GM13976 (cell line): ENCODE results near the gene IPO13.

ENCODE experiments used
- DNase-seq: peaks from one replicate; pipeline ENCODE4 v3.0.0; 2012; ENCODE audit warnings: low spot score
- in situ Hi-C: fragments of 300-500 bp; cut with MboI; formaldehyde crosslinking; loops from one replicate; pipeline ENCODE4 v1.12.0; 2022; ENCODE audit warnings: low sequenced_read_pairs, mixed read lengths, inconsistent platforms; ENCODE audit not compliant: unreplicated experiment
- TF ChIP-seq, protein P1 (sequence below): IDR thresholded peaks from 2 replicates; pipeline ENCODE4 v1.5.1; 2012; ENCODE audit warnings: borderline replicate concordance, mild to moderate bottlenecking; ENCODE audit not compliant: insufficient read depth; ENCODE audit errors: extremely low read depth, missing control alignments, control extremely low read depth

Gene IPO13

GRCh38 chr1:43904660-43905551 is 41.8 kb upstream of the IPO13 start:
- in situ Hi-C loops: no loop called here
- TF ChIP-seq, protein P1, sequence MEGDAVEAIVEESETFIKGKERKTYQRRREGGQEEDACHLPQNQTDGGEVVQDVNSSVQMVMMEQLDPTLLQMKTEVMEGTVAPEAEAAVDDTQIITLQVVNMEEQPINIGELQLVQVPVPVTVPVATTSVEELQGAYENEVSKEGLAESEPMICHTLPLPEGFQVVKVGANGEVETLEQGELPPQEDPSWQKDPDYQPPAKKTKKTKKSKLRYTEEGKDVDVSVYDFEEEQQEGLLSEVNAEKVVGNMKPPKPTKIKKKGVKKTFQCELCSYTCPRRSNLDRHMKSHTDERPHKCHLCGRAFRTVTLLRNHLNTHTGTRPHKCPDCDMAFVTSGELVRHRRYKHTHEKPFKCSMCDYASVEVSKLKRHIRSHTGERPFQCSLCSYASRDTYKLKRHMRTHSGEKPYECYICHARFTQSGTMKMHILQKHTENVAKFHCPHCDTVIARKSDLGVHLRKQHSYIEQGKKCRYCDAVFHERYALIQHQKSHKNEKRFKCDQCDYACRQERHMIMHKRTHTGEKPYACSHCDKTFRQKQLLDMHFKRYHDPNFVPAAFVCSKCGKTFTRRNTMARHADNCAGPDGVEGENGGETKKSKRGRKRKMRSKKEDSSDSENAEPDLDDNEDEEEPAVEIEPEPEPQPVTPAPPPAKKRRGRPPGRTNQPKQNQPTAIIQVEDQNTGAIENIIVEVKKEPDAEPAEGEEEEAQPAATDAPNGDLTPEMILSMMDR: no peak
- DNase-seq: no peak

- in situ Hi-C loops: no loop called here
- DNase-seq: no peak
- TF ChIP-seq, protein P1: no peak
Observed at GRCh38 chr1:43908226-43908625, 38.5 kb upstream of the IPO13 start.

DNA sequence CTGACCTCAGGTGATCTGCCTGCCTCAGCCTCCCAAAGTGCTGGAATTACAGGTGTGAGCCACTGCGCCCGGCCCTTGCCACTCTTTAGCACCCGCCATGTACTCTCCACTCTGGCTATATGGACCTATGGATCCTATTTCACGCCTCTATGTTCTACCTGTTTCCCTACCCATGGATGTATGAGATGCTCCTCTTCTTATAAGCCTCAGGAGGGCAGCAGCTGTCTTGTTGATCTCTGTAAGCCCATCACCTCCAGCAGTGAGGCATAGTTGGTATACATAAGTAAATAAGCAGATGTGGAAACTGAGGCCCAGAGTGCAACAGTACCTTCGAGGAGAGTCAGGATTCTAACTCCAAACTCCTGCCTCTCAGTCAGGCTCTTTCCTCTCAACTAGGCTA is 37.9 kb upstream of the IPO13 start:
- DNase-seq: no peak
- in situ Hi-C loops: no loop called here
- TF ChIP-seq, protein P1: no peak

DNA sequence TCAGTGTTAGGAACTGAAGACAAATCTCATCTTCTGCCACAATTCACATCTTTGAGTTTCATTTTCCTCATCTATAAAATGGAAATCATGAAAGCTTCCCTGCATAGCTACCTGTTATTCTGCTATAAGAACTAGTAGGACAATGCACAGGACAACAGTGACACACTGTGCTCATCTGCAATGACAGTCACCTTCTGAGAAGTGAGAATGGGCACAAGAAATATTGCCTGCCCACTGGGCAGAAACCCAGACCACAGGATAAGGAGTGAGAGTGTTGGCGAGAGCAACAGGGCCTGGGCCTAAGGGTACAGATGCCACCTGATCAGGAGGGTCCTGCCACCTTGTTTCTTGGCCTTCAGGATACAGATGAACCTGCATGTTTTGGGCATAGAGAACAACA is 36.4 kb upstream of the IPO13 start:
- in situ Hi-C loops: no loop called here
- no peak for DNase-seq

GRCh38 chr1:43912607-43913006 is 34.1 kb upstream of the IPO13 start:
- in situ Hi-C loops: no loop called here
- DNase-seq: no peak
- TF ChIP-seq, protein P1: no peak

More for the DNA sequence above, 36.4 kb upstream of the IPO13 start:
- TF ChIP-seq, protein P1: no peak

DNA sequence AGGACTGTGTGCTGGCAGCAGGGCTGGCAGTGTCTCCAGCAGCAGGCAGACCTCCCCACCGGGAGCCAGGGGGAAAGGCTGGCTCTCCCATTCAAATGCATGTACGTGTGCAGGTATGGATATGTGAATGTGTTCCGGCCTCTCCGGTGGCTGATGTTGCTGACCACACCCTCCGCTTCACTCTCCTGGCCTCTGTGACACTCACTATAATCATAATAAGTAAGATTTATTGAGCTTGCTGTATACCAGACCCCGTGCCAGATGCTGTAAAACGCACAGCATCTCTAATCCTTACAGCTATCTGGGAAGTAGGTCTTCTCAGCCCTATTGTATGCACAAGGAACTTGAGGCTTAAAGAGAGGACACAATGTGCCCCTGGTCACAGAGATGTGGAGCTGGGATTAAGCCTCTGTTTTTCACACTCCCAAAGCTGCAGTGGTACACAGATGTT is 33.7 kb upstream of the IPO13 start:
- no peak for DNase-seq
- in situ Hi-C loops: no loop called here
- TF ChIP-seq, protein P1: no peak
